ENCODE measurements around the gene CCDC15.
"Not testable (repeated sequence)": the region's sequence is repeated elsewhere in the genome, so short reads cannot be mapped to it uniquely, and the experiment has no call there.

CCDC15 gene

DNA sequence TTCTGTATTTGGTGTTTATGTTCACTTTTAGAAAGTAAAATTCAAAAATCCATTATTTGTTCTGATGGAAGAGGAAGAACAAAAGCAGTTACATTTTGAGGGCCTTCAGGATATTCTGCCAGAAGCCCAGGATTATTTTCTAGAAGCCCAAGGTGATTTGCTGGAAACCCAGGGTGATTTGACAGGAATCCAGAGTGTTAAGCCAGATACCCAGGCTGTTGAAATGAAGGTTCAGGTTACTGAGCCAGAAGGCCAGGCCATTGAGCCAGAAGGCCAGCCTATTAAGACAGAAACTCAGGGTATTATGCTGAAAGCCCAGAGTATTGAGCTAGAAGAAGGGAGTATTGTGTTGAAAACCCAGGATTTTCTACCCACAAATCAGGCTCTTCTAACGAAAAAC lies 33.1 kb downstream of the CCDC15 start:
- Histone ChIP-seq H3K27me3 (replicated peaks; ENCODE audit: control insufficient read depth, insufficient read depth, low read length, poor library complexity, severe bottlenecking) (no peaks in the 10 kb centered on the region), H3K4me1 (ENCODE audit: control insufficient read depth, insufficient read depth, low read length, poor library complexity, severe bottlenecking) (no peaks in the 10 kb centered on the region), H3K36me3 (ENCODE audit: control insufficient read depth, insufficient read depth, low read length) (no peaks in the 10 kb centered on the region), H3K27ac (ENCODE audit: insufficient read depth, low read length, poor library complexity, severe bottlenecking) (no peak overlapping the region), H3K4me3 (ENCODE audit: insufficient read depth, low read depth, low read length, poor library complexity, severe bottlenecking) (no peak overlapping the region), H3K9me3 (ENCODE audit: control insufficient read depth, low read length) (no peaks in the 10 kb centered on the region)
- no peak for DNase-seq

- no peak overlapping the region for H3K4me3 ChIP-seq (ENCODE audit: insufficient read depth, low read depth, low read length, poor library complexity, severe bottlenecking)
- no peaks in the 10 kb centered on the region for H3K4me1 ChIP-seq (ENCODE audit: control insufficient read depth, insufficient read depth, low read length, poor library complexity, severe bottlenecking)
- H3K36me3 ChIP-seq (ENCODE audit: control insufficient read depth, insufficient read depth, low read length) = no peaks in the 10 kb centered on the region
- no peaks in the 10 kb centered on the region for H3K9me3 ChIP-seq (ENCODE audit: control insufficient read depth, low read length)
- no peak overlapping the region for H3K27ac ChIP-seq (ENCODE audit: insufficient read depth, low read length, poor library complexity, severe bottlenecking)
- no peak for DNase-seq
- no peaks in the 10 kb centered on the region for H3K27me3 ChIP-seq (replicated peaks; ENCODE audit: control insufficient read depth, insufficient read depth, low read length, poor library complexity, severe bottlenecking)
Measured at GRCh38 chr11:124988063-124988462, 34.1 kb downstream of the CCDC15 start.

- no peaks in the 10 kb centered on the region for H3K36me3 ChIP-seq (ENCODE audit: control insufficient read depth, insufficient read depth, low read length)
- no peaks in the 10 kb centered on the region for H3K4me1 ChIP-seq (ENCODE audit: control insufficient read depth, insufficient read depth, low read length, poor library complexity, severe bottlenecking)
- H3K9me3 ChIP-seq (ENCODE audit: control insufficient read depth, low read length) = no peaks in the 10 kb centered on the region
- no peaks in the 10 kb centered on the region for H3K27me3 ChIP-seq (replicated peaks; ENCODE audit: control insufficient read depth, insufficient read depth, low read length, poor library complexity, severe bottlenecking)
- DNase-seq = no peak
- no peak overlapping the region for H3K27ac ChIP-seq (ENCODE audit: insufficient read depth, low read length, poor library complexity, severe bottlenecking)
- H3K4me3 ChIP-seq (ENCODE audit: insufficient read depth, low read depth, low read length, poor library complexity, severe bottlenecking) = no peak overlapping the region
Measured at GRCh38 chr11:125001079-125001778, 47.2 kb downstream of the CCDC15 start.

DNA sequence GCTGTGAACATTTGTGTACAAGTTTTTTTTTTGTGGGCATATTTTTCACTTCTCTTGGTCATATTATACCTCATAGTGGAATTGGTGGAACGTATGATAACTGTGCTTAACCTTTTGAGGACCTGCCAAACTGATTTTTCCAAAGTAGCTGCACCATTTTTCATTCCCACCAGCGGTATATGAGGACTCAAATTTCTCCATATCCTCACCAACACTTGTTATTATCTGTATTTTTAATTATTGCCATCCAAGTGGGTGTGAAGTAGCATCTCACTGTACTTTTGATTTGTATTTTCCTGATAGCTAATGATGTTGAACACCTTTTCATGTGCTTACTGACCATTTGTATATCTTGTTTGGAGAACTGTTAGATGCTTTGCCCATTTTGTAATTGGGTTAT lies 47.8 kb downstream of the CCDC15 start:
- Histone ChIP-seq H3K27me3 (replicated peaks; ENCODE audit: control insufficient read depth, insufficient read depth, low read length, poor library complexity, severe bottlenecking) (no peaks in the 10 kb centered on the region), H3K4me1 (ENCODE audit: control insufficient read depth, insufficient read depth, low read length, poor library complexity, severe bottlenecking) (no peaks in the 10 kb centered on the region), H3K4me3 (ENCODE audit: insufficient read depth, low read depth, low read length, poor library complexity, severe bottlenecking) (no peak overlapping the region), H3K36me3 (ENCODE audit: control insufficient read depth, insufficient read depth, low read length) (no peaks in the 10 kb centered on the region), H3K9me3 (ENCODE audit: control insufficient read depth, low read length) (no peaks in the 10 kb centered on the region), H3K27ac (ENCODE audit: insufficient read depth, low read length, poor library complexity, severe bottlenecking) (no peak overlapping the region)
- DNase-seq = no peak

- DNase-seq = no peak
- Histone ChIP-seq H3K27ac (ENCODE audit: insufficient read depth, low read length, poor library complexity, severe bottlenecking) (no peak overlapping the region), H3K4me3 (ENCODE audit: insufficient read depth, low read depth, low read length, poor library complexity, severe bottlenecking) (no peak overlapping the region), H3K36me3 (ENCODE audit: control insufficient read depth, insufficient read depth, low read length) (no peaks in the 10 kb centered on the region), H3K9me3 (ENCODE audit: control insufficient read depth, low read length) (no peaks in the 10 kb centered on the region), H3K27me3 (replicated peaks; ENCODE audit: control insufficient read depth, insufficient read depth, low read length, poor library complexity, severe bottlenecking) (no peaks in the 10 kb centered on the region), H3K4me1 (ENCODE audit: control insufficient read depth, insufficient read depth, low read length, poor library complexity, severe bottlenecking) (no peaks in the 10 kb centered on the region)
Measured at GRCh38 chr11:125005491-125005890, 51.5 kb downstream of the CCDC15 start.

DNA sequence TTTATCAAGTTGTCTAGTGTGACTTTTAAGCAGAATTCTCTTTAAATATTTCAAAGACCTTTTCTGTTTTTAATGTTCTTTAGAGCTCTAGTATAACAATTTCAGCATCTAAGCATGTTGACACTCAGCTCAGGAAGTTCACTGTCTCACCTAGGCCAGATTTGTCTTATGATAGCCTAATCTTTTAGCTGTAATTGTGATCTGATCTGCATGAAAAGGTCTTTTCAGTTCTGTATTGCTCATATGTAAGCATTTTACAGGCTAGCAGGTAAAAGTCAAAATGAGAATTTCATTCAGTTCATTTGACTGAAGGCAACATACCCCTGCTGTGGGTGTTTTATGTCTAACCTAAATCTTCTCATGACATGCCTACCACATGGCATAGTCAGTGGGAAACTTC lies 62.4 kb downstream of the CCDC15 start:
- no peak overlapping the region for H3K27ac ChIP-seq (ENCODE audit: insufficient read depth, low read length, poor library complexity, severe bottlenecking)
- H3K36me3 ChIP-seq (ENCODE audit: control insufficient read depth, insufficient read depth, low read length) = no peaks in the 10 kb centered on the region
- no peaks in the 10 kb centered on the region for H3K4me1 ChIP-seq (ENCODE audit: control insufficient read depth, insufficient read depth, low read length, poor library complexity, severe bottlenecking)
- no peaks in the 10 kb centered on the region for H3K27me3 ChIP-seq (replicated peaks; ENCODE audit: control insufficient read depth, insufficient read depth, low read length, poor library complexity, severe bottlenecking)
- DNase-seq = no peak
- no peaks in the 10 kb centered on the region for H3K9me3 ChIP-seq (ENCODE audit: control insufficient read depth, low read length)
- H3K4me3 ChIP-seq (ENCODE audit: insufficient read depth, low read depth, low read length, poor library complexity, severe bottlenecking) = no peak overlapping the region

DNA sequence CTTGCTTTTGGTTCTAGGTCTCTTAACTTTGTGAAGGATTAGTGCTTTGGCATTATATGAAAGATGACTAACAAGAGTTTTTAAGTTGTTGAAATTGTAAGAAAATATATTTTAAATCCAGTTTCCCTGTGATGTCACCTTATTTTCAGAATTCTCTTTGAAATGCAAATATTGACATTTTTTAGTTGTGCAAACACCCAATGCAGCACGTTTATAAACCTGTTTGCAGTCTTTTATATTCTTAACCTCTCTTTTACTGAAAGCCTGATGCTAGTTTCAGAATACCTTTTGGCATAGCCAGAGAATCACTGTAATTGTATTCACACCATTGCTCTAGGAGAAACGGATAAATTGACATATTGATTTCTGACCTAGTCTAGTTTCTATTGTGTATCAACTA lies 66.3 kb downstream of the CCDC15 start:
- no peaks in the 10 kb centered on the region for H3K9me3 ChIP-seq (ENCODE audit: control insufficient read depth, low read length)
- H3K27ac ChIP-seq (ENCODE audit: insufficient read depth, low read length, poor library complexity, severe bottlenecking) = no peak overlapping the region
- H3K27me3 ChIP-seq (replicated peaks; ENCODE audit: control insufficient read depth, insufficient read depth, low read length, poor library complexity, severe bottlenecking) = no peaks in the 10 kb centered on the region
- H3K36me3 ChIP-seq (ENCODE audit: control insufficient read depth, insufficient read depth, low read length) = no peaks in the 10 kb centered on the region
- DNase-seq = no peak
- H3K4me3 ChIP-seq (ENCODE audit: insufficient read depth, low read depth, low read length, poor library complexity, severe bottlenecking) = no peak overlapping the region
- H3K4me1 ChIP-seq (ENCODE audit: control insufficient read depth, insufficient read depth, low read length, poor library complexity, severe bottlenecking) = no peaks in the 10 kb centered on the region

- no peaks in the 10 kb centered on the region for H3K4me1 ChIP-seq (ENCODE audit: control insufficient read depth, insufficient read depth, low read length, poor library complexity, severe bottlenecking)
- H3K4me3 ChIP-seq (ENCODE audit: insufficient read depth, low read depth, low read length, poor library complexity, severe bottlenecking) = no peak overlapping the region
- H3K27me3 ChIP-seq (replicated peaks; ENCODE audit: control insufficient read depth, insufficient read depth, low read length, poor library complexity, severe bottlenecking) = no peaks in the 10 kb centered on the region
- H3K9me3 ChIP-seq (ENCODE audit: control insufficient read depth, low read length) = no peaks in the 10 kb centered on the region
- H3K27ac ChIP-seq (ENCODE audit: insufficient read depth, low read length, poor library complexity, severe bottlenecking) = no peak overlapping the region
- no peaks in the 10 kb centered on the region for H3K36me3 ChIP-seq (ENCODE audit: control insufficient read depth, insufficient read depth, low read length)
- no peak for DNase-seq
Measured at GRCh38 chr11:125022551-125022950, 68.5 kb downstream of the CCDC15 start.

DNA sequence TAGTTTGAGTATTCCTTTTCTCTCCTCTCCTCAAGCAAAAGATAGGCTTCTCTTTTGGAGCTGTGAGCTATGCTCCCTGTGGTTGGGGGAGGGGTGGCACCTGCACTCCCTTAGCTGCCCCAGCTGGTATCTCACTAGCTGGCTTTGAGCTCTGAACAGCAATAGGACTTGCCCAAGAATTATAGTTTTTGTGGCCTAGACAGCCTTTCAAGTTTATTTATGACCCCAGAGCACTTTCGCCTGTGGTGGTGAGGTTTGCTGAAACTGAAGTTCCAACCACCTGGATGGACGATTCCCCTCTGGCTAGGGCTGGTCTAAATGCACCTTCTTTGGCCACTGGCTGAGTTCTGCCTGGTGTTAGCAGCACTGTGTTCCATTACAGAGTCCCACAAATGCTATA lies 72.0 kb downstream of the CCDC15 start:
- Histone ChIP-seq H3K27me3 (replicated peaks; ENCODE audit: control insufficient read depth, insufficient read depth, low read length, poor library complexity, severe bottlenecking) (no peaks in the 10 kb centered on the region), H3K9me3 (ENCODE audit: control insufficient read depth, low read length) (no peaks in the 10 kb centered on the region), H3K4me3 (ENCODE audit: insufficient read depth, low read depth, low read length, poor library complexity, severe bottlenecking) (no peak overlapping the region), H3K27ac (ENCODE audit: insufficient read depth, low read length, poor library complexity, severe bottlenecking) (no peak overlapping the region), H3K4me1 (ENCODE audit: control insufficient read depth, insufficient read depth, low read length, poor library complexity, severe bottlenecking) (no peaks in the 10 kb centered on the region), H3K36me3 (ENCODE audit: control insufficient read depth, insufficient read depth, low read length) (no peaks in the 10 kb centered on the region)
- no peak for DNase-seq

GRCh38 chr11:125029431-125029830 lies 75.4 kb downstream of the CCDC15 start:
- H3K9me3 ChIP-seq (ENCODE audit: control insufficient read depth, low read length); H3K4me3 ChIP-seq (ENCODE audit: insufficient read depth, low read depth, low read length, poor library complexity, severe bottlenecking); DNase-seq; H3K4me1 ChIP-seq (ENCODE audit: control insufficient read depth, insufficient read depth, low read length, poor library complexity, severe bottlenecking); H3K36me3 ChIP-seq (ENCODE audit: control insufficient read depth, insufficient read depth, low read length); H3K27ac ChIP-seq (ENCODE audit: insufficient read depth, low read length, poor library complexity, severe bottlenecking); H3K27me3 ChIP-seq (replicated peaks; ENCODE audit: control insufficient read depth, insufficient read depth, low read length, poor library complexity, severe bottlenecking): not testable (repeated sequence)
